ENCODE results near the gene CPA2. TPM values are rescaled to one million over a fixed set of nuclear protein-coding genes. Genes with fewer than 3 reads are reported as not detected.

CPA2 gene
- total RNA-seq, 1 donor from 2014 or later, result 85.0 TPM

DNA sequence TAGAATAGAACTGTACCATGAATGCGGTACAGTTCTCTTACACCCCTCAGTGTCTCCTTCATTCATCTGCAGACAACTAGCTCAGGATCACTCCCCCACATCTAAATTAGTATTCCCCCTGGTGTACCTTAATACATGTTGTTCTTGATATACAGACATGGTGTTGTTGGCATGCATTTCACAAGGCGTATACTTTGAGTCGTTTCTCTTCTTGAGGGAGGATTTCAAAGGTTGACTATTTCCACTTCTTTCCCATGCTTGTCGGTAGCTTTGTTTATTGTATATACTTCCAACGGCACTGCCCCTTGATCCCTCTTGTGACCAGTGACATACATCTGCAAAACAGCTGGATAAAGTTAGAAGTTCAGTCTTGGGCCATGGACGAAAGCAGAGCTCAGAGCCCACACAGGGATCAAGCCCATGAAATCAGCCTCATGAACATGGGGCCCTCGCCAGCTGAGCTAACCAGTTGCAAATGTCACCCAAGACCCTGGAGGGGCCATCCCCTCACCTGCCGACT lies 34.9 kb downstream of the CPA2 start:
- H3K36me3 Mint-ChIP-seq (ENCODE audit: insufficient read depth), result peaks cover 3% of the 10 kb centered on the region
- TF ChIP-seq, protein P1, sequence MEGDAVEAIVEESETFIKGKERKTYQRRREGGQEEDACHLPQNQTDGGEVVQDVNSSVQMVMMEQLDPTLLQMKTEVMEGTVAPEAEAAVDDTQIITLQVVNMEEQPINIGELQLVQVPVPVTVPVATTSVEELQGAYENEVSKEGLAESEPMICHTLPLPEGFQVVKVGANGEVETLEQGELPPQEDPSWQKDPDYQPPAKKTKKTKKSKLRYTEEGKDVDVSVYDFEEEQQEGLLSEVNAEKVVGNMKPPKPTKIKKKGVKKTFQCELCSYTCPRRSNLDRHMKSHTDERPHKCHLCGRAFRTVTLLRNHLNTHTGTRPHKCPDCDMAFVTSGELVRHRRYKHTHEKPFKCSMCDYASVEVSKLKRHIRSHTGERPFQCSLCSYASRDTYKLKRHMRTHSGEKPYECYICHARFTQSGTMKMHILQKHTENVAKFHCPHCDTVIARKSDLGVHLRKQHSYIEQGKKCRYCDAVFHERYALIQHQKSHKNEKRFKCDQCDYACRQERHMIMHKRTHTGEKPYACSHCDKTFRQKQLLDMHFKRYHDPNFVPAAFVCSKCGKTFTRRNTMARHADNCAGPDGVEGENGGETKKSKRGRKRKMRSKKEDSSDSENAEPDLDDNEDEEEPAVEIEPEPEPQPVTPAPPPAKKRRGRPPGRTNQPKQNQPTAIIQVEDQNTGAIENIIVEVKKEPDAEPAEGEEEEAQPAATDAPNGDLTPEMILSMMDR (IDR thresholded peaks at IDR 0.05; ENCODE audit: unreplicated experiment), result no peak
- H3K9me3 Mint-ChIP-seq (ENCODE audit: low read depth), result no peaks in the 10 kb centered on the region
- H3K27me3 Mint-ChIP-seq, result peaks cover 4% of the 10 kb centered on the region
- H3K4me3 Mint-ChIP-seq (ENCODE audit: low read depth), result no peak overlapping the region
- H3K4me1 Mint-ChIP-seq (ENCODE audit: low read depth), result peaks cover 15% of the 10 kb centered on the region
- no peak overlapping the region for H3K27ac Mint-ChIP-seq
- no peak for DNase-seq (ENCODE audit: low spot score, unreplicated experiment)

DNA sequence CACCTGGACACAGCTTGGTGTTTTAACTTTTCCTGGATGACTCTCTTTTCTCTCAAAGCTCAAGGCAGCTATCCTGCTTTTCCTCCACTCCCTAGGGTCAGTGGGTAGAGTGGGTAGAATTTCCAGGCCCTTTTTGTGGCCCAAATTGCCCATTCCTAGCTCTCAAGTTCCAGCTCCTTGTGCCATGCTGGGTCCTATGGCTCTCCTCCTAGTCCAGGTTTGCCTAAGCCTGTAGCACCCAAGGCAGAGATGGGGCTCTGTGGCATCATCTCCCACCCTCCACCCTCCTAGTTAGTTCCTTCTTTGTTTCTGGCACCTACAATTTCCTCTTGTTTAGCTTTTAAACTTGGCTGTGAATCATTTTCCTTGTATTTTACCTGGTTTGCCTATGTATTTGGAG lies 36.0 kb downstream of the CPA2 start:
- H3K36me3 Mint-ChIP-seq (ENCODE audit: insufficient read depth), result peaks cover 3% of the 10 kb centered on the region
- peaks cover 15% of the 10 kb centered on the region for H3K4me1 Mint-ChIP-seq (ENCODE audit: low read depth)
- H3K27me3 Mint-ChIP-seq, result peaks cover 4% of the 10 kb centered on the region
- TF ChIP-seq, protein P1 (IDR thresholded peaks at IDR 0.05; ENCODE audit: unreplicated experiment), result no peak
- H3K9me3 Mint-ChIP-seq (ENCODE audit: low read depth), result no peaks in the 10 kb centered on the region
- H3K27ac Mint-ChIP-seq, result peak overlapping the region; percentile 75
- no peak overlapping the region for H3K4me3 Mint-ChIP-seq (ENCODE audit: low read depth)
- no peak for DNase-seq (ENCODE audit: low spot score, unreplicated experiment)

DNA sequence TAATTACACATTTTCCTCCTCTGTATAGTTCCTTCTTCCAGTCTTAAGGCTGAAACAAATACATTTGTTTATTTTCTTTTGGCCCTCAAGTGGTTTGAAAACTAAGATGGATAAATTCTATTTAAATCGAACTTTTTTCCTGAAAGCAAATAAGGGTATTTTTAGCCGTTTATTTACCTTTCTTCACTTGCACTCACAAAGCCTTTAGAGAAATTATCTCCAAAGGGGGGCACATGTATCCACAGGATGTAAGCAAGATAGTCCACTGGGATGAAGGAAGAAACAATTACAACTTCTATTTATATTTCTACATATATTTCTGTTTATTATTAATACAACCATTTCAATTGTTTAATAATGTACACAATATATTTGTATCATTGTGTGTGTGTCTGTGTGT lies 36.5 kb downstream of the CPA2 start:
- peaks cover 4% of the 10 kb centered on the region for H3K27me3 Mint-ChIP-seq
- no peaks in the 10 kb centered on the region for H3K9me3 Mint-ChIP-seq (ENCODE audit: low read depth)
- H3K4me3 Mint-ChIP-seq (ENCODE audit: low read depth), result no peak overlapping the region
- no peak for DNase-seq (ENCODE audit: low spot score, unreplicated experiment)
- TF ChIP-seq, protein P1 (IDR thresholded peaks at IDR 0.05; ENCODE audit: unreplicated experiment), result no peak
- peaks cover 15% of the 10 kb centered on the region for H3K4me1 Mint-ChIP-seq (ENCODE audit: low read depth)
- peak overlapping the region; percentile 75 for H3K27ac Mint-ChIP-seq
- peaks cover 3% of the 10 kb centered on the region for H3K36me3 Mint-ChIP-seq (ENCODE audit: insufficient read depth)

DNA sequence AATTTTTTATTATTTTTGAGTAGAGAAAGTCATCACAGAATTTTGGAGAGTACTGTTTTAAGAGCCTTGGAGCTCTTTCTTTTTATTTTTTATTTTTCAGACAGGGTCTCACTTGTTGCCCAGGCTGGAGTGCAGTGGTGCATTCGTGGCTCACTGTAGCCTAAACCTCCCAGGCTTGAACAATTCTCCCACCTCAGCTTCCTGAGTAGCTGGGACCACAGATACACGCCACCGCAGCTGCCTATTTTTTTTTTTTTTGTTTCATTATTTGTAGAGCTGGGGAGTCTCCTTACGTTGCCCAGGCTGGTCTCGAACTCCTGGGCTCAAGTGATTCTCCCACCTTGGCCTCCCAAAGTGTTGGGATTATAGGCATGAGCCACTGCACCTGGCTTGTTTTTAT lies 36.9 kb downstream of the CPA2 start:
- H3K9me3 Mint-ChIP-seq (ENCODE audit: low read depth), result no peaks in the 10 kb centered on the region
- H3K27ac Mint-ChIP-seq, result no peak overlapping the region
- peaks cover 3% of the 10 kb centered on the region for H3K36me3 Mint-ChIP-seq (ENCODE audit: insufficient read depth)
- peaks cover 2% of the 10 kb centered on the region for H3K27me3 Mint-ChIP-seq
- DNase-seq (ENCODE audit: low spot score, unreplicated experiment), result no peak
- H3K4me1 Mint-ChIP-seq (ENCODE audit: low read depth), result peaks cover 15% of the 10 kb centered on the region
- TF ChIP-seq, protein P1 (IDR thresholded peaks at IDR 0.05; ENCODE audit: unreplicated experiment), result no peak
- no peak overlapping the region for H3K4me3 Mint-ChIP-seq (ENCODE audit: low read depth)

DNA sequence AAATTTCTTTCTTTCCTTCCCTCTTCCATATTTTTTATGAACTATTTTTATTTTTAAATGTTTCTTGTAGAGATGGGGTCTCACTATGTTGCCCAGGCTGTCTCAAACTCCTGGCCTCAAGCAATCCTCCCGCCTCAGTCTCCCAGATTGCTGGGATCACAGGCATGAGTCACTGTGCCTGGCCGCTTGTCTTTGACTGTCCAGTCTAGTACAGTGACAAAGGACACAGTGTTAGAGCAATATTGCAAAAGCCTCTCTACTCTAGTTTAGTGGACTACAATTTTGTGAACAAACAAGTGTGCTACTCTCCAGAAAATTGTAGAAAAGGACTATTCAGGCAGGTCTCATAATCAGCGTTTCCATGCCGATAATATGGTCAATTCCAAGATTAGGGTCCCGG lies 37.3 kb downstream of the CPA2 start:
- TF ChIP-seq, protein P1 (IDR thresholded peaks at IDR 0.05; ENCODE audit: unreplicated experiment), result no peak
- Mint-ChIP-seq H3K27me3 (no peaks in the 10 kb centered on the region), H3K27ac (peak overlapping the region; percentile 65), H3K9me3 (ENCODE audit: low read depth) (no peaks in the 10 kb centered on the region), H3K36me3 (ENCODE audit: insufficient read depth) (peaks cover 3% of the 10 kb centered on the region), H3K4me3 (ENCODE audit: low read depth) (no peak overlapping the region), H3K4me1 (ENCODE audit: low read depth) (peaks cover 15% of the 10 kb centered on the region)
- no peak for DNase-seq (ENCODE audit: low spot score, unreplicated experiment)

Data from progenitor cell of endocrine pancreas (in vitro differentiated cells).